Left lung (tissue), 10 donors: ENCODE results near the gene MYT1. TPM values are rescaled to one million over a fixed set of nuclear protein-coding genes. Genes with fewer than 3 reads are reported as not detected.

Experiments
- ATAC-seq: fragments of 200-7000 bp; cut with Tn5 transposase; one replicate; pipeline ENCODE4 v1.9.1; 2020; ENCODE audit warnings: moderate library complexity
- DNase-seq, 4 donors: peaks; one replicate each; pipeline ENCODE4 v3.0.0-alpha.2; 2013 to 2020
- H3K27ac ChIP-seq, 2 donors: fragments of 200-600 bp; sonication (generic) in 1 of 2; one replicate each; pipeline versions ENCODE4 v1.5.0 to v1.8.0; 2020 to 2021
- H3K27me3 ChIP-seq, 2 donors: fragments of 200-600 bp; sonication (generic) in 1 of 2; one replicate each; pipeline versions ENCODE4 v1.5.0 to v1.8.0; 2020 to 2021
- H3K36me3 ChIP-seq, 2 donors: fragments of 200-600 bp; sonication (generic) in 1 of 2; one replicate each; pipeline versions ENCODE4 v1.5.0 to v1.8.0; 2020 to 2021
- H3K4me1 ChIP-seq, 2 donors: fragments of 200-600 bp; one replicate each; pipeline ENCODE4 v1.8.0; 2021
- H3K4me3 ChIP-seq, 2 donors: fragments of 200-600 bp; sonication (generic) in 1 of 2; one replicate each; pipeline versions ENCODE4 v1.5.0 to v1.8.0; 2020 to 2021; ENCODE audit warnings: mild to moderate bottlenecking in 1 of 2
- H3K9me3 ChIP-seq, 2 donors: fragments of 200-600 bp; sonication (generic) in 1 of 2; one replicate each; pipeline versions ENCODE4 v1.5.0 to v1.8.0; 2020 to 2021
- intact Hi-C, 2 donors: fragments of 100-400 bp; cut with DNase I; formaldehyde crosslinking; loops; one replicate each; pipeline versions ENCODE4 v1.11.2 to v1.14.2; 2022
- polyA plus RNA-seq, 6 donors: library from polyadenylated mRNA; unstranded; fragments of 120-200 nt; gene quantifications; one replicate each; pipeline ENCODE4 v1.2.1, GENCODE V29; 2013; ENCODE audit not compliant: insufficient read length in 6 of 6
- total RNA-seq, 2 donors: library from RNA; stranded (reverse); fragmentation: NEBNext Ultra II Directional; extraction: Animal tissue kit (Norgen Biotek cat#: 25700); gene quantifications; one replicate each; pipeline ENCODE4 v1.2.1, GENCODE V29; 2021
- TF ChIP-seq, protein P1 (sequence below), 2 donors: fragments of 200-600 bp; sonication (generic) in 1 of 2; IDR thresholded peaks; one replicate each; pipeline versions ENCODE4 v1.5.0 to v1.8.0; 2021; ENCODE audit warnings: antibody characterized with exemption in 2 of 2
- donor health status: DM: no; HTN: yes; CAD: no.
- donor health status: DM: no; HTN: no; CAD: no.

MYT1 gene
- total and polyA plus RNA-seq, 8 donors, result 0.26 to 0.42 (median 0.32) TPM; not detected in 2

DNA sequence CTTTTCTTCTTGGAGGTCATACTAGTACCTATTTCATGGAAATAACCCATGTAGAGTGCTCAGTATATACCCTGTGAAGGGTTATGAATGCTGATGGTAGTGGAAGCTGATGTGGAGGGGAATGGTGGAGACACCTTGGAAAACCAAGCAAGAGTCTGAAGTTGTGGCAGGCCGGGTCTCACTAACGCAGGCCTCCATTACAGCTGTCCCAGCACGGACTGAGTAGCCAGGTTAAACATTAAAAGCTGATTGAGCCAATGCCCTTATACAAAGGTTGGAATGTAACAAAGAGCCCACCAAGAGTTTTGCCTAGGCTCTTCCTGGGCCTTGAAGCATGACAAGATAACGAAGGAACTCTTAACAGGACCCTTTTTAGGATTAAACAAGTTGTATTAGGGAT lies 89.2 kb downstream of the MYT1 start:
- Histone ChIP-seq H3K27ac (no peak overlapping the region), H3K9me3 (no peaks in the 10 kb centered on the region), H3K4me3 (no peak overlapping the region), H3K4me1 (peaks cover 7 to 22% of the 10 kb centered on the region in 2 donors), H3K27me3 (no peaks in the 10 kb centered on the region), H3K36me3 (no peaks in the 10 kb centered on the region)
- TF ChIP-seq, protein P1, sequence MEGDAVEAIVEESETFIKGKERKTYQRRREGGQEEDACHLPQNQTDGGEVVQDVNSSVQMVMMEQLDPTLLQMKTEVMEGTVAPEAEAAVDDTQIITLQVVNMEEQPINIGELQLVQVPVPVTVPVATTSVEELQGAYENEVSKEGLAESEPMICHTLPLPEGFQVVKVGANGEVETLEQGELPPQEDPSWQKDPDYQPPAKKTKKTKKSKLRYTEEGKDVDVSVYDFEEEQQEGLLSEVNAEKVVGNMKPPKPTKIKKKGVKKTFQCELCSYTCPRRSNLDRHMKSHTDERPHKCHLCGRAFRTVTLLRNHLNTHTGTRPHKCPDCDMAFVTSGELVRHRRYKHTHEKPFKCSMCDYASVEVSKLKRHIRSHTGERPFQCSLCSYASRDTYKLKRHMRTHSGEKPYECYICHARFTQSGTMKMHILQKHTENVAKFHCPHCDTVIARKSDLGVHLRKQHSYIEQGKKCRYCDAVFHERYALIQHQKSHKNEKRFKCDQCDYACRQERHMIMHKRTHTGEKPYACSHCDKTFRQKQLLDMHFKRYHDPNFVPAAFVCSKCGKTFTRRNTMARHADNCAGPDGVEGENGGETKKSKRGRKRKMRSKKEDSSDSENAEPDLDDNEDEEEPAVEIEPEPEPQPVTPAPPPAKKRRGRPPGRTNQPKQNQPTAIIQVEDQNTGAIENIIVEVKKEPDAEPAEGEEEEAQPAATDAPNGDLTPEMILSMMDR (IDR thresholded peaks at IDR 0.05), result no peak
- no peak for DNase-seq
- ATAC-seq, result no peak
- intact Hi-C loops, result no loop called here

DNA sequence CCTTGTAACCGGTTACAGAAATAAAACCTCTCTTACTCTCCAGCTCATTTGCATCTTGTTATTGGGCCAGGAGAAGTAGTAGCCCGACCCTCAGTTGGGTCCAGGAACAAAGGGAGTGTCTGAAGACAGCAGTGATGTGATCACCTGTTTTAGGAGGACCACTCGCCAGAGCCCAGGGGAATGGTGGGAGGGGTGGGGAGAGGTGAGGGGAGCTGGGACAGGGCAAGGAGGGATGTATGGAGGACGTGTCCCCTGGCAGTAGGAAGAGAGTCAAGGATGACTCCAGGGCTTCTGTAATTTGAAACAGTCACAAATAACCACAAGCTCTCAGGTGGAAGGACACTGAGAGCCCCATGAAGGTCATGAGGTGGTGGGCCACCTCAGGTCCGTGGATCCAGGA lies 89.9 kb downstream of the MYT1 start:
- intact Hi-C loops, result no loop called here
- Histone ChIP-seq H3K9me3 (no peaks in the 10 kb centered on the region), H3K4me3 (no peak overlapping the region), H3K4me1 (peaks cover 7 to 22% of the 10 kb centered on the region in 2 donors), H3K27me3 (no peaks in the 10 kb centered on the region), H3K27ac (no peak overlapping the region), H3K36me3 (no peaks in the 10 kb centered on the region)
- ATAC-seq, result no peak
- no peak for DNase-seq
- TF ChIP-seq, protein P1 (IDR thresholded peaks at IDR 0.05), result no peak

DNA sequence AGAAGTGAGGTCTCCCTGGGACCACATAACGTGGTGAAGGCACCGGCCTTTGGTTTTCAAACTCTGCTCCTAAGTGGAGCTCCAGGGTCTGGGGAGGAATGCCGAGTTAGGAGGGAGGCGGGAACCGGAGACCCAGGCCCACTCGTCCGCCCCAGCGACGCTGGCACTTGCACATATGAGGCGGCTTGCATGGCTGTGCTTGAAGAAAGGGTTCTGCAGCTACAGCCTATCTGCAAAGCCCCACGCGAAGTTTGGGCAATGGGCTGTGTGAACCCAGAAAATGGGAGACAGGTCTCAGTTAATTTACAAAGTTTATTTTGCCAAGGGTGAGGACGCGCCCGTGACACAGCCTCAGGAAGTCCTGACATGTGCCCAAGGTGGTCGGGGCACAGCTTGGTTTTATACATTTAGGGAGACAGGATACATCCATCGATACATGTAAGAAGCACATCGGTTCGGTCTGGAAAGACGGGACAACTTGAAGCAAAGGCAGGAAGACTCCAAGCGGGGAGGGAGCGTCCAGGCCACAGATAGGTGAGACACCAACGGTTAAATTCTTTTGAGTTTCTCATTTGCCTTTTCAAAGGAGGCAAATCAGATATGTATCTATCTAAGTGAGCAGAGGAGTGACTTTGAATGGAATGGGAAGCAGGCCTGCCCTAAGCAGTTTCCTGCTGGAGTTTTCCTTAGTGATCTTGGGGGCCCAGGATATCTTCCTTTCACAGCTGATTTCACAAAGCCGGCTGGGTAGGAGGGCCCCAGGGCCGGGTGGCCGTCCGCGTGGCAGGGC lies 90.5 kb downstream of the MYT1 start:
- H3K27me3 ChIP-seq, result no peaks in the 10 kb centered on the region
- H3K4me1 ChIP-seq, result peaks cover 7 to 24% of the 10 kb centered on the region in 2 donors
- DNase-seq (no peak), ATAC-seq (no peak)
- peak overlapping the region; percentile 67 to 76 for H3K4me3 ChIP-seq
- peak overlapping the region; percentile 81 to 84 for H3K27ac ChIP-seq
- no peaks in the 10 kb centered on the region for H3K36me3 ChIP-seq
- TF ChIP-seq, protein P1 (IDR thresholded peaks at IDR 0.05), result no peak
- no peaks in the 10 kb centered on the region for H3K9me3 ChIP-seq
- intact Hi-C loops, result no loop called here

DNA sequence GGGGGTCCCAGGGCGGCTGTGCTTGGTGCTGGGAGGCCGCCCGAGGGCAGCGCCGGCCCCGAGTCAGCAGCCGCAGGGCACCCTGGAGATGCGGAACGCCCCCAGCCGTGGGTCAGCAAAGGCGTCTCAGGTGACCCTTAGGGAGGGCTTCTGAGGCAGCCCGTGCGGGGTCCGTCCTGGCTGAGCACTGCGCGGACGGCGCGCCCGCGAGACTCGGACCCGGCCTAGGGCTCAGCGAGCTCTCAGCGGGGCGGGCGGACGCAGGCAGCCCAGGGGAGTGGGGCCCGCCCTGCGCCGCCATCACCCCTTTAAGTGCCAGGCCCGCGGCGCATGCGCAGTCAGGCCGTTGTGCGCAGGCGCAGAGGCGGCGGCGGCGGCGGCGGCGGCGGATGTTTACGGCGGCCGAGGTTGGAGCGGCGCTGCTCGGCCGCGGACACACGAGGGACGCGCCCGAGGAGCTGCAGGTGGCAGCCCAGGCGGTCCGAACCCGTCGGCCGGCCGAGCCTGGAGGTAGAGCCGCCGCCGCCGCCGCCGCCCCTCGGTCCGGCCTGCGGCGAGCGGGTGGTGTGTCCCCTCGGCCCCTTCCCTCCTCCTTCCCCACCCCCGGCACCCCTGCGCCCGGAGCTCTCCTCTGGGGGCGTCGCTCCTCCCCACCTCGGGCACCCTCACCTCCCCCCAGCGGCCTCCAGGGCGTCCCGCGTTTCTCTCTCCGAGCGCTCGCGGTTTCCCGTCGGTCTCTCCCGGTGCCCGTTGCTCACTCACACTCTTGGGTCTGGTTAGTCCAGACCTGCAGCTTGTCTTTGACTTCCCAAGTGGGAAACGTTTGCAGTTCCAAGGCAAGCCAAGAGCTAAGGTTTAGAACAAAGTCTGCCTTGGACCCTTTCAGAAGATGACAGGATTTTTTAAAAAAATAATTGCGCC lies 91.4 kb downstream of the MYT1 start, which contains the start of gene PCMTD2:
Gene PCMTD2, plus strand, starts transcription at position 388 of the 921 bp plus-strand sequence. CDS start 4,218 bp downstream, outside the sequence.
- Histone ChIP-seq H3K4me1 (peaks cover 7 to 31% of the 10 kb centered on the region in 2 donors), H3K27ac (peak within 1 kb of the TSS; percentile 81 to 84), H3K9me3 (no peaks in the 10 kb centered on the region), H3K4me3 (peak within 1 kb of the TSS; percentile 67 to 76), H3K27me3 (no peaks in the 10 kb centered on the region), H3K36me3 (no peaks in the 10 kb centered on the region)
- TF ChIP-seq, protein P1 (IDR thresholded peaks at IDR 0.05), result no peak
- ATAC-seq (peak; percentile 95), DNase-seq (peak; percentile 76 to 94 (median 84))
- intact Hi-C loops, result no loop called here
